Effector CD4-positive, alpha-beta T cell (primary cell): ENCODE results near the gene SPDYE3.
"Not testable (repeated sequence)": the region's sequence is repeated elsewhere in the genome, so short reads cannot be mapped to it uniquely, and the experiment has no call there.

ENCODE experiments used
- DNase-seq: peaks from one replicate; pipeline ENCODE4 v3.0.0-alpha.2; 2020

The SPDYE3 gene

DNA sequence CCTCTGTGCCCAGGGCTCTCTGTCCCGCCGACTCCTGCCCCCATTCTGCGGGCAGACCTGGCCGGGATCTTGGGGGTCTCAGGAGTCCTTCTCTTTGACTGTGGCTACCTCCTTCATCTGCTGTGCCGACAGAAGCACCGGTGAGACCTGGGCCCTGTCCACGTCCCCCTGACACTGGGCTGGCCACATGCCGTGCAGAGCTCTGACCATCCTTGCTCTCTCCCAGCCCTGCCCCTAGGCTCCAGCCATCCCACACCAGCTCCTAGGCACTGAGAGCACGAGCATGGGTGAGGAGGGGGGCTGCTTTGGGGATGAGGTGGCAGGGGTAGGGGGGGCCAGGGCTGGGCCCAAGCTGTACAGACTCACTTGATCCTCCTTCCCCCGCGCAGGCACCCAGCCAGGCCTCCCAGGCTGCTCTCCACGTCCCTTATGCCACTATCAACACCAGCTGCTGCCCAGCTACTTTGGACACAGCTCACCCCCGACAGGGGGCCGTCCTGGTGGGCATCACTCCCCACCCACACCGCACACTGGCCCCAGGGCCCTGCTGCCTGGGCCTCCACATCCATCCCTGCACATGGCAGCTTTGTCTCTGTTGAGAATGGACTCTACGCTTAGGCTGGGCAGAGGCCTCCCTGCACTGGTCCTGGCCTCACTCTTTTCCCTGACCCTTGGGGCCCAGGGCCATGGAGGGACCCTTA, 45.6 kb downstream of the SPDYE3 start:
- DNase-seq: no peak

DNA sequence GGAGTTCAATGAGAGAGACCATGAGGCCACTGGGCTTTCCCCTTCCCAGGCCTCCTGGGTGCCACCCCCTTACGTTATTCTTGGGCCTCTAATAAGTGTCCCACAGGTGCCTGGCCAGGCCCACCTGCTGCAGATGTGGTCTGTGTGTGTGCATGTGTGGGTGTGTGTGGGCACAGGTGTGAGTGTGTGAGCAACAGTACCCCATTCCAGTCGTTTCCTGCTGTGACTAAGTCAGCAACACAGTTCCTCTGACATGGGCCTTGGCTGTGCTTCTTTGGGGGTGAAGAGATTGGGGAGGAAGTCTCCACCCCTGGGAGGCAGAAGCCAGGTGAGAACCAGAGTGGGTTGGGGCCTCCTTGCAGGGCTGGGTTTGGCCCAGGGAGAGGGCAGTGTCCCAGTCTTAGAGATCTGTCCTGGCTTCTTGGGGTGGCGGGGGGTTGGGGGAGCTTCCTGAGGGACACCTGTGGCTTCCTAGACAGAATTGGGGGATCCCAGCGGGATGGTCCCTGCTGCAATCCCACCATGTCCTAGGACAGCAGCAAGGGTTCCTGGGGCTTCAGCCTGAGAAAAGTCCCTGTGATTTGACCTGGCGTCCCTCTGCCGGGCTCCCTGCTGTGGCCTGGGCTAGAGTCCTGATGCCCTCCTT, 46.3 kb downstream of the SPDYE3 start:
- no peak for DNase-seq

DNA sequence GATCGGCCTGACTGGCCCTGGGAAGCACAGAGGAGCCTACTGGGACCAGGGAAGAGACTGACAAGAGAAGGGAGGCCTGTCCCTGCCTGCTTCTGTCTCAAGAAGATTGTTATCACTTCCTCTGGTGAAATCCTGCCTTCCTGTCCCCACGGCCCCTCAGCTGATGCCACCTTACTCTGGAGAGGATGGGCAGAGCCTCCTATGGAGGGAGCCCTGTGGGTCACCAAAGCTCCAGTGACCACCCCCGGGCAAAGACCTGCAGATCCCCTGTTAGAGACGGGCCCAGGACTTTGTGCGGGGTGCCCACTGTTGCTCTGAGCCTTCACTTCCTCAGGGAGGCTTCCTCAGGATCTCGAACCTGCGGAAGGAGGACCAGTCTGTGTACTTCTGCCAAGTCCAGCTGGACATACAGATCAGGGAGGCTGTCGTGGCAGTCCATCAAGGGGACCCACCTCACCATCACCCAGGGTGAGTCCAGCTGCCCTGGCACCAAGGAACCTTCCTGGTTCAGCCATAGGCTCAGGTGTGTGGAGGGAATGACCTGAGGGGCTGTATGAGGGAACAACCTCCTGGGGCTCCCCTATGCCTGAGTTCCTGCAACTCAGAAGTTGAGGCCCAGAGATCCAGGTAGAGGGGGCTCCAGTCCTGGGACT, 49.0 kb downstream of the SPDYE3 start:
- DNase-seq: no peak

GRCh38 chr7:100357131-100357561, 49.6 kb downstream of the SPDYE3 start:
- DNase-seq: no peak

GRCh38 chr7:100358027-100358856, 50.7 kb downstream of the SPDYE3 start, which contains the start of gene PILRB:
PILRB (plus strand) TSS chr7:100358117; CDS start chr7:100358303, 186 bp downstream.
- no peak for DNase-seq

- DNase-seq: no peak
Observed at GRCh38 chr7:100358857-100359212, 51.3 kb downstream of the SPDYE3 start.

DNA sequence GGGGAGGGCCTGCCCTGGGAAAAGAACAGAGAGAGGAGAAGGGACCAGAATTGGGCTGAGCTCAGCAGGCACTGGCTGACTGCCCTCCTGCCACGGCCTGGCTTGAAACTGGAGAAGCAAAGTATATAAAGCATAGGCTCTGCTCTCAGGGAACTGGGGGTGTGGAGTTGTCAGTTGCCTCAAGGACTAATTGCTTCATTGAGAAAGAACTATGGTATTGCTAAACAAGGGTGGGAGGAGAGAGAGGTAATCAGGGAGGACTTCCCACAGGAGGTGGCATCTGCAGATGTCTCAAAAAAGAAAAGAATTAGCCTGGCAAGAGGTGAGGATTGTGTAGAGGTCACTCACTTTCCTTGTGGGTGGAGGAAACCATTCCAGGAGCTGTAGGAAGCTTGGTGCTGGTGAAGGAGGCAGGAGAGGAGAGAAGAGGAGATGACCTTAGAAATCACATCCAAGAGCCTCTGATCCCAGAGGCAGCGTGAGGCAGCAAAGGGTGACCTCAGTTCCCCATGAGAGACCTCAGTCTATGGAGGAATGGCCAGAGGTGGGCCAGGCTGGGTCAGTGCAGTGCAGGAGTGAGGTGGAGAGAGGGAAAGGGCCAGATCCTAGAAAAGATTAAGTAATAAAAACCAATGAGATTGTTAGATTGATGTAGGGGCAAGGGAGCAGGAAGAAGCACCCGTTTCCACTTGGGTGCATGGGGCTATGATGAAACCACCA, 52.8 kb downstream of the SPDYE3 start:
- DNase-seq: no peak

DNA sequence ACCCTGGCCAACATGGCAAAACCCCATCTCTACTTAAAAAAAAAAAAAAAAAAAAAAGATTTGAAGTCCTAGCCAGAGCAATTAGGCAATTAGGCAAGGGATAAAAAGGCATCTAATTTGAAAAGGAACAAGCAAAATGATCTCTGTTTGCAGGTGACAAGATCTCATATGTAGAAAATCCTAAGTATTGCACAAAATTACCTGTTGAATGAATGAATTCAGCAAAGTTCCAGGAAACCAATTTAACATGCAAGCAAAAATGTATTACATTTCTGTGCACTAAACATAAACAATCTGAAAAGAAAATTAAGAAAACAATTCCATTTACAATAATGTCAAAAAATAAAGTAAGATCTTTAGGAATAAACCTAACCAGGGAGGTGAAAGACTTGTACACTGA, 55.6 kb downstream of the SPDYE3 start:
- DNase-seq: no peak

DNA sequence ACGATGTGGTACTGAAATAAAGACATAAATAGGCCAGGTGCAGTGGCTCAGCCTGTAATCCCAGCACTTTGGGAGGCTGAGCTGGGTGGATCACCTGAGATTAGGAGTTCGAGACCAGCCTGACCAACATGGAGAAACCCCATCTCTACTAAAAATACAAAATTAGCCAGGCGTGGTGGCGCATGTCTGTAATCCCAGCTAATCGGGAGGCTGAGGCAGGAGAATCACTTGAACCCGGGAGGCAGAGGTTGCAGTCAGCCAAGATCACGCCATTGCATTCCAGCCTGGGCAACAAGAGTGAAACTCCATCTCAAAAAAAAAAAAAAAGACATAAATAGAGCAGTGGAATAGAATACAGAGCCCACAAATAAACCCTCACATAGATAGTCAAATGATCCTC, 56.3 kb downstream of the SPDYE3 start:
- DNase-seq: not testable (repeated sequence)

GRCh38 chr7:100364480-100364879, 57.0 kb downstream of the SPDYE3 start:
- DNase-seq: no peak

- DNase-seq: not testable (repeated sequence)
Observed at GRCh38 chr7:100365998-100366367, 58.5 kb downstream of the SPDYE3 start.

- no peak for DNase-seq
Observed at GRCh38 chr7:100366411-100367250, 59.1 kb downstream of the SPDYE3 start.

- DNase-seq: no peak
Observed at GRCh38 chr7:100367251-100367620, 59.7 kb downstream of the SPDYE3 start.

DNA sequence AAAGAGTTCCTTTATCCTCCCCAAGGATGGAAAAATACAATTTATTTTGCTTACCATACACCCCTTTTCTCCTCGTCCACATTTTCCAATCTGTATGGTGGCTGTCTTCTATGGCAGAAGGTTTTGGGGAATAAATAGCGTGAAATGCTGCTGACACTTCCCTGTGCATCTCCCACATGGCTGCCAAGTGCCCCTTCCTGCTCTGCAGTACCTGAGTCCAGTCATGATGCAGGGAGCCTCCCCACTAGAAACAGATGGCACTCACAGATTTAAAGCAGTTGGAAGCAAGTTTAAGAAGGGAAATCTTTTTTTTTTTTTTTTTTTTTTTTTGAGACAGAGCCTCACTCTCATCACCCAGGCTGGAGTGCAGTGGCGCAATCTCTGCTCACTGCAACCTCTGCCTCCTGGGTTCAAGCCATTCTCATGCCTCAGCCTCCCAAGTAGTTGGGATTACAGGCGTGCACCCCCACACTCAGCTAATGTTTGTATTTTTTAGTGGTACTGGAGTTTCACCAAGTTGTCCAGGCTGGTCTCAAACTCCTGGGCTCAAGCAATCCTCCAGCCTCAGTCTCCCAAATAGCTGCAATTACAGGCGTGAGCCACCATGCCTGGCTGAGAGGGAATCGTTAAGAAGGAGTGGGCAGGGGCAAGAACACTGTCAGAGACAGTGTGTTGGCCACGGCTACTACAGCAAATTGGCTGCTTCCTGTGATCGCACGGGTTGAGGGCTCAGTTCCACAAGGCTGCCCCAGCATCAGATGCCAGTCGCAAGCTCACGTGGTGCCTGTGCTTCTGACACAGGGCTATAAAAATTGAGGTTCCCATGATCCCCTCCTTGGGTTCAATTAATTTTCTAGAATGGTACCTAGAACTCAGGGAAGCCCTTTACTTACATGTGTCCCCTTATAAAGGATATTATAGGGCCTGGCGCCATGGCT, 60.4 kb downstream of the SPDYE3 start:
- no peak for DNase-seq

DNA sequence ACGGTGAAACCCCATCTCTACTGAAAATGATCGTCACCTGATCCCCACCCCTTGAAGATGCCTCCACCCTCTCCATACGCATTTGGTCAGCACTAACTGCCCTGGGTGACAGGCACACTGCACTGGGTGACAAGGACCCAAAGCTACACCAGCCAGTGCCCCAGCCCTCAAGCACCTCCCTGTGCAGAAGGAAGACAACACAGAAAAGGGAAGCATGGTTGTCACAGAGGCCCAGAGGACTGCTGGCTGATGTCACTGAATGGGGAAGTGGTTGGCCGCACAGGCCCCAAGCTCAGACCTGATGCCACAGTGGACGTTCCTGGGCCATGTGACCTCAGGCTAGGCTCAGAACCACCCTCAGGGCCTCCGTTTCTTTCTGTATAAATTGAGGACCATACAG, 61.6 kb downstream of the SPDYE3 start:
- no peak for DNase-seq

DNA sequence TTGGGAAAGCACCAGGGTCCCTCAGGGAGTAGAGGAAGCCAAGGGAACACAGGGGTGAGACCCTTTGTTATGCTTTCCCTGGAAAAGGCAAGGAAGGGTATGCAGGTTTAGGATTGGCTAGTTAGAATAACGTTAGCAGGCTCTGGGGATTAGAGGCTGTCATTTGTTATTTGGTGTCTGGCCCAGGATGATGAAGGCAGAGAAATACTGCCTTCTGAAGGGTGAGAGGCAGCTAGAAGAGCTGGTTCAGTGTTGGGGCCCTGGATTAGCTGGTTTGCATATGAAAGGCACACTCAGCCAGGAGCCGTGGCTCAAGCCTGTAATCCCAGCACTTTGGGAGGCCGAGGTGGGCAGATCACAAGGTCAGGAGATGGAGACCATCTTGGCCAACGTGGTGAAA, 62.8 kb downstream of the SPDYE3 start:
- DNase-seq: no peak

GRCh38 chr7:100370746-100371145, 63.2 kb downstream of the SPDYE3 start:
- no peak for DNase-seq

- no peak for DNase-seq
Observed at GRCh38 chr7:100371561-100372171, 64.2 kb downstream of the SPDYE3 start.
